Heart left ventricle (tissue), 16 donors: ENCODE data around the gene E2F1. TPM values are rescaled to one million over a fixed set of nuclear protein-coding genes. Genes with fewer than 3 reads are reported as not detected.
A peak's percentile ranks its signal among the peaks of the same experiment; 100 is the strongest.

Source experiments
- ATAC-seq, 4 donors: fragments of 200-7000 bp; cut with Tn5 transposase; one replicate each; pipeline ENCODE4 v1.9.1; 2020 to 2022; ENCODE audit warnings: moderate library complexity in 4 of 4, mild to moderate bottlenecking in 3 of 4, moderate number of reproducible peaks in 1 of 4
- DNase-seq, 5 donors: peaks; one replicate each; pipeline ENCODE4 v3.0.0-alpha.2; 2020
- H3K27ac ChIP-seq, 12 donors: fragments of 200-600 bp; sonication (generic) in 4 of 12; one replicate each; pipeline versions ENCODE4 v1.5.0 to v1.8.0; 2016 to 2022; ENCODE audit warnings: mild to moderate bottlenecking in 2 of 12
- H3K27me3 ChIP-seq, 9 donors: fragments of 200-600 bp; sonication (generic) in 2 of 9; one replicate each; pipeline versions ENCODE4 v1.5.1 to v1.8.0; 2016 to 2022; ENCODE audit warnings: mild to moderate bottlenecking in 3 of 9
- H3K36me3 ChIP-seq, 9 donors: fragments of 200-600 bp; sonication (generic) in 2 of 9; one replicate each; pipeline versions ENCODE4 v1.5.0 to v1.8.0; 2018 to 2022; ENCODE audit warnings: mild to moderate bottlenecking in 2 of 9
- H3K4me1 ChIP-seq, 12 donors: fragments of 200-600 bp; sonication (generic) in 4 of 12; one replicate each; pipeline versions ENCODE4 v1.5.0 to v1.8.0; 2016 to 2022; ENCODE audit warnings: mild to moderate bottlenecking in 3 of 12
- H3K4me3 ChIP-seq, 12 donors: fragments of 200-600 bp; sonication (generic) in 4 of 12; one replicate each; pipeline versions ENCODE4 v1.5.0 to v1.8.0; 2017 to 2022; ENCODE audit warnings: mild to moderate bottlenecking in 9 of 12, moderate library complexity in 4 of 12
- H3K9me3 ChIP-seq, 12 donors: fragments of 200-600 bp; sonication (generic) in 4 of 12; one replicate each; pipeline versions ENCODE4 v1.5.0 to v1.8.0; 2016 to 2022; ENCODE audit warnings: mild to moderate bottlenecking in 1 of 12
- POLR2A ChIP-seq, 2 donors: fragments of 450-650 bp; IDR thresholded peaks; one replicate each; pipeline ENCODE4 v1.6.1; 2017; ENCODE audit warnings: antibody characterized with exemption in 2 of 2, mild to moderate bottlenecking in 2 of 2, moderate library complexity in 2 of 2
- WGBS, 4 donors: extraction: QIAGEN DNeasy Blood & Tissue Kit in 2 of 4; methylation state at CpG; one replicate each; pipeline versions ENCODE4 v1.1.5 to v1.1.7; 2013 to 2018; 5-methylcytosine and 5-hydroxymethylcytosine counted together
- intact Hi-C, 10 donors: fragments of 100-400 bp; cut with DNase I; formaldehyde crosslinking; loops; one replicate each; pipeline versions ENCODE4 v1.11.1 to v1.14.2; 2022
- polyA plus RNA-seq, 2 donors: library from polyadenylated mRNA; stranded (reverse); fragments of 200-250 nt; gene quantifications; one replicate each; pipeline ENCODE4 v1.2.3, GENCODE V29; 2013
- total RNA-seq, 9 donors: library from RNA; depleted of rRNA in 2 of 9; stranded (reverse); fragments of >200 nt in 2 of 9; fragmentation: NEBNext Ultra II Directional in 3 of 9; extraction: Animal tissue kit (Norgen Biotek cat#: 25700) in 3 of 9; gene quantifications; one replicate each; pipeline versions ENCODE4 v1.1.0 to v1.2.4, GENCODE V29; 2016 to 2023
- TF ChIP-seq, protein P1 (sequence below), 12 donors: fragments of 200-600 bp; sonication (generic) in 4 of 12; IDR thresholded peaks; one replicate each; pipeline versions ENCODE4 v1.5.0 to v1.8.0; 2018 to 2022; ENCODE audit warnings: antibody characterized with exemption in 12 of 12, mild to moderate bottlenecking in 5 of 12
- donor health status: ischemic (EF 13 %, LVEDD 7.1; RV severe dilation, severe dysfunction).
- donor health status: healthy with polysubstance abuse.
- donor health status: DM: no; HTN: yes; CAD: no.
- donor health status: DM: no; HTN: no; CAD: no.
- donor health status: ischemic (EF 25% LVEDD 6.9; RV normal size, moderate dysfunction).
- donor health status: ischemic (EF 25% LVEDD 5.7; RV mildly dilated, moderate dysfunction).
- donor health status: healthy.
- donor health status: DM: yes; HTN: yes; CAD: no.
- donor health status: ischemic (EF 35%, LVEDD 5.7; RV mildly dilated, moderate dysfunction).
- donor health status: nonischemic (EF 11% LVEDD 7.7; RV severe dilation, severe dysfunction).
- donor health status: DM: yes; HTN: yes; CAD: no.
- donor health status: PGD.
- donor health status: ischemic (EF 29% LVEDD 5.4; RV normal size, mild dysfunction).
- donor health status: nonischemic (EF 23%, LVEDD 6.1; RV moderate dilation, normal function).

E2F1 gene
- total and polyA plus RNA-seq, 11 donors, result 0.32 to 6.4 (median 1.1) TPM

DNA sequence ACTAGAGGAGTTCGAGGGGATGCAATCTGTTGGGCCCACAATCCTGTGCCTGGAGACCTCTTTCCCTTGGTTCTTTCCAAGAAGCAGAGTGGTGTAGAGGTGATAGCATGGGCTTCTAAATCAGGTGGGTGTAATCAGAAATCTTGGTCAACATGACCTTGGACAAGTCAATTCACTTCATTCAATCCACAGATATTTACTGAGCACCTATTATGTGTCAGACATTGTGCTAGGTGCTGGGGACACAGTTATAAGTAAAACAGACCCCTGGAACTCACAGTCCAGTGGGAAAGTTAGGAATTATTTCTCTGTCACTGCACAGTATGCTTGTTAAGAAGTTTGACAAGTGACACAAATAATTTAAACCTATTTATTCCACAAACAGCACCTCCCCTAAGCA lies 3.3 kb upstream of the E2F1 start:
- H3K27ac ChIP-seq, result peak overlapping the region in 2 of 12 donors; percentile 6 to 19
- DNase-seq, result no peak
- H3K4me1 ChIP-seq, result peaks cover 0 to 36% (median 15%) of the 10 kb centered on the region in 12 donors
- TF ChIP-seq POLR2A (IDR thresholded peaks at IDR 0.05), result no peak
- TF ChIP-seq, protein P1, sequence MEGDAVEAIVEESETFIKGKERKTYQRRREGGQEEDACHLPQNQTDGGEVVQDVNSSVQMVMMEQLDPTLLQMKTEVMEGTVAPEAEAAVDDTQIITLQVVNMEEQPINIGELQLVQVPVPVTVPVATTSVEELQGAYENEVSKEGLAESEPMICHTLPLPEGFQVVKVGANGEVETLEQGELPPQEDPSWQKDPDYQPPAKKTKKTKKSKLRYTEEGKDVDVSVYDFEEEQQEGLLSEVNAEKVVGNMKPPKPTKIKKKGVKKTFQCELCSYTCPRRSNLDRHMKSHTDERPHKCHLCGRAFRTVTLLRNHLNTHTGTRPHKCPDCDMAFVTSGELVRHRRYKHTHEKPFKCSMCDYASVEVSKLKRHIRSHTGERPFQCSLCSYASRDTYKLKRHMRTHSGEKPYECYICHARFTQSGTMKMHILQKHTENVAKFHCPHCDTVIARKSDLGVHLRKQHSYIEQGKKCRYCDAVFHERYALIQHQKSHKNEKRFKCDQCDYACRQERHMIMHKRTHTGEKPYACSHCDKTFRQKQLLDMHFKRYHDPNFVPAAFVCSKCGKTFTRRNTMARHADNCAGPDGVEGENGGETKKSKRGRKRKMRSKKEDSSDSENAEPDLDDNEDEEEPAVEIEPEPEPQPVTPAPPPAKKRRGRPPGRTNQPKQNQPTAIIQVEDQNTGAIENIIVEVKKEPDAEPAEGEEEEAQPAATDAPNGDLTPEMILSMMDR (IDR thresholded peaks at IDR 0.05), result no peak
- no peaks in the 10 kb centered on the region for H3K9me3 ChIP-seq
- WGBS, 4 donors, result 78 to 100% (median 91%) methylated on average over 1 of the region's 1 CpG
- H3K36me3 ChIP-seq, result no peaks in the 10 kb centered on the region
- H3K4me3 ChIP-seq, result no peak overlapping the region
- H3K27me3 ChIP-seq, result no peaks in the 10 kb centered on the region
- no peak for ATAC-seq
- intact Hi-C loops, result loop anchor here in 3 of 10 donors (5.0 to 10.0 kb wide), 2 partner anchors 33 to 305 kb away; partner anchors contain the start of genes PXMP4 (in 3 of the 3) and RALY (in 1 of the 3)

DNA sequence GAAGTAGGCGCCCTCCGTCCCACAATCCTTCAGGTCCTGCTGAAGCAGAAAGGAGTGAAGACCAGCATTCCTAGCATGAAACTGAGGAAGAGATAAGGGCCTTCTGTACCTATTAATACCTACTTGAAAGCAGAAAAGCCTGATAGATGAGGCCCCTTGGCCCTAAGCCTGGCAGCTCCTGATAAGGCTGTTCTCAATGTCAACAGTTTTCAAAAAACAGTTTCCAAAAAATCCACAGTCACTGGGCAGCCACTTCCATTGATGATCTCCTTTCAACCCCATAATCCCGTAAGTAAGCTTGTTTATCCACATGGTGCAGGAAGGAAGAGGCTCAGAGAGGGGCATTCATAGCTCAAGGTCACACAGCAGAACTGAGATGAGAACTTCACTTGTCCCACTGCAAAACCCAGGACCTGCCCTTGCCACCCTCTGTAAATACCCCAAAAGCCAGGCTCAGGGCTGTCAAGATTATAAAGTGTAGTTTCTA lies 2.8 kb upstream of the E2F1 start:
- TF ChIP-seq POLR2A (IDR thresholded peaks at IDR 0.05), result no peak
- TF ChIP-seq, protein P1 (IDR thresholded peaks at IDR 0.05), result no peak
- no peak for ATAC-seq
- DNase-seq, result no peak
- H3K27me3 ChIP-seq, result no peaks in the 10 kb centered on the region
- intact Hi-C loops, result loop anchor here in 3 of 10 donors (5.0 to 10.0 kb wide), 2 partner anchors 33 to 306 kb away; partner anchors contain the start of genes PXMP4 (in 3 of the 3) and RALY (in 1 of the 3)
- no peak overlapping the region for H3K4me3 ChIP-seq
- WGBS, 4 donors, result 48 to 65% (median 60%) methylated on average over 3 of the region's 3 CpGs
- H3K9me3 ChIP-seq, result no peaks in the 10 kb centered on the region
- H3K4me1 ChIP-seq, result peaks cover 0 to 37% (median 15%) of the 10 kb centered on the region in 12 donors
- peak overlapping the region in 2 of 12 donors; percentile 19 to 30 for H3K27ac ChIP-seq
- no peaks in the 10 kb centered on the region for H3K36me3 ChIP-seq

DNA sequence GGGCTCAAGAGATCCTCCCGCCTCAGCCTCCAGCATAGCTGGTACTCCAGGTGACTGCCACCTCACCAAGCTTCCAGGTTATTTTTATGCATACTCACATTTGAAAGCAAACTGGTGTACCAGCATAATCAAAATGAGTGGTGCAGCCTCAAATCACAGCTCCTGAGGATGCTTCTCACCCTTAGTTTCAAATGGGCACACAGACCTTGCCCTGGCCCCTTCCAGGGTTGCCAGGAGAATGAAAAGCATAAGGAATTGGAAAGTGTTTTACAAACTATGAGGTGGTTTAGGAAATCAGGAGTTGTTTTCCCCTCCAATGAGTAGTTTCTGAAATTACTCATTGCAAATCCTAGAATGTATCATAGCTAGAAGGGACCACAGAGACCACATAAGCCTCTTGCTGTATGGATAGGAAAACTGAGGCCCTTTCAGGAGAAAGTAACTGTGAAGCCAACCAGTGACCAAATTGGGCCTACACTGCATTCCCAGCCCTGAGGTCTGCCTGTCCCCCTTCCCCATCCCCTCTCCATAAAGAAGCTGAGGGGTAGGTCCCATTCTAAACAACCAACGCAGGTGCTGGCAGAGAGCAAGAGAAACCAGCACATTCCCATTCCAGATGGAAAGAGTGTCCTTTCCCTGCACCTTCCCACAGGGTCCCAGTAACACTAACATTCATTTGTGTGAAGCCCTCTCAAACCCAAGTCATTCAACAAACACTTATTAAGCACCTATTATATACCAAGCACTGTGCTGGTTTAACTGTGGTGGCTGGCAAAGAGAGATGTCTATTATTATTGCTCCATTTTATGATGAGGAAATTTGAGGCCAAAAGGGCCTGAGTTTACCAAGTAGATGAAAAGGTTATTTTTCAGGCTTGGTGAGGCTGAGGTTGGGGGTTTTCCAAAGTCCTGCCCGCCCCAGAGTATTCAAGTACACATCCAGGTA lies 2.1 kb upstream of the E2F1 start:
- DNase-seq (no peak), ATAC-seq (no peak)
- peak overlapping the region in 3 of 12 donors; percentile 15 to 30 (median 19) for H3K27ac ChIP-seq
- H3K4me3 ChIP-seq, result no peak overlapping the region
- no peaks in the 10 kb centered on the region for H3K36me3 ChIP-seq
- peaks cover 0 to 35% (median 14%) of the 10 kb centered on the region in 12 donors for H3K4me1 ChIP-seq
- intact Hi-C loops, result loop anchor here in 3 of 10 donors (5.0 to 10.0 kb wide), 2 partner anchors 34 to 307 kb away; partner anchors contain the start of genes PXMP4 (in 3 of the 3) and RALY (in 1 of the 3)
- H3K9me3 ChIP-seq, result no peaks in the 10 kb centered on the region
- no peaks in the 10 kb centered on the region for H3K27me3 ChIP-seq
- TF ChIP-seq, protein P1 (IDR thresholded peaks at IDR 0.05), result no peak
- TF ChIP-seq POLR2A (IDR thresholded peaks at IDR 0.05), result no peak
- 75 to 87% (median 80%) methylated on average over 3 of the region's 3 CpGs for WGBS, 4 donors
